ENCODE data around the gene DDX19B.

DDX19B gene

DNA sequence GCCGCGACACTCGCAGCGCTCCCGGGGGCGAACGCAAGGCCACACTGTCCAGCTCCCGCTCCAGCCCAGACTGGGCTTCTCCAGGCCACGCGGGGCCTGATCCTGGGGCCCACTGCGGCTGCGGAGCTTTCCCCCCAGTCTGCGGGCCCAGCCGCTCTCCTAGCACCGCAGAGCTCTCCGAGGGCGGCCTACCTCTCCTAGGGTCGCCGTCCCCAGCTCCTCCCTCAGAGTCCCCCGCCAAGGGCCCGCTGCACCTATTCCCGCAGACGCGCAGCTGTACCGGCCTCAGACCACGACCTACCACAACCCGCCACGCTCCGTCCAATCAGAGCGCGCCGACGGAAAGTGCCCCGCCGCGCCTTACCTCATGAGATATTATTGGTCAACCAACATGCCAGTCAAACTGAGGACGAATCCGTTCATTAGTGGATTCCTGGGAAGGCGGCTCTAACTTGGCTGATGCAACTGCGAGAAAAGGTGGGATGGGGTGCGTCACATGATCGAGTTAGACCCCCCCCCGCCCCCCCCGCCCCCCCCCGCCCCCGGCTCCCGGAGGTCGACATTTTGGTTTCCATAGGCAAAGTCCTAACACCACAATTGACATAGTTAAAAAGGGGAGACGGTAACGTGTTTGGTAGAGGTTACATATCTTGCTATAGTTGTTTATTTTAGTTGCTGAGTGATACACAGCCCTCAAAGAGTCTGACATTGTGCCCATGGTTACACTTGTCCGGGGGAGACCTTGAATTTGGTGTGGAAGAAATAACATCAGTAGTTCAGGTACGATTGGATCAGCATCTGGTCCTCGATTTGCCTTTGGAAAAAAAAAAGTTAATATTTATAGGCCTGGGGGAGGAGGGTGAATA lies 9.5 kb upstream of the DDX19B start, which contains the start of gene AARS1 (continued):
- TF ChIP-seq, protein P1, sequence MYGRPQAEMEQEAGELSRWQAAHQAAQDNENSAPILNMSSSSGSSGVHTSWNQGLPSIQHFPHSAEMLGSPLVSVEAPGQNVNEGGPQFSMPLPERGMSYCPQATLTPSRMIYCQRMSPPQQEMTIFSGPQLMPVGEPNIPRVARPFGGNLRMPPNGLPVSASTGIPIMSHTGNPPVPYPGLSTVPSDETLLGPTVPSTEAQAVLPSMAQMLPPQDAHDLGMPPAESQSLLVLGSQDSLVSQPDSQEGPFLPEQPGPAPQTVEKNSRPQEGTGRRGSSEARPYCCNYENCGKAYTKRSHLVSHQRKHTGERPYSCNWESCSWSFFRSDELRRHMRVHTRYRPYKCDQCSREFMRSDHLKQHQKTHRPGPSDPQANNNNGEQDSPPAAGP (tag by site-specific recombination; IDR thresholded peaks at IDR 0.05): 0 out of 2 replicates have a peak, but pooled peaks have one; percentile 43
- TF ChIP-seq ZNF416 (tag by site-specific recombination; IDR thresholded peaks at IDR 0.05): no peak
- TF ChIP-seq, protein P2, sequence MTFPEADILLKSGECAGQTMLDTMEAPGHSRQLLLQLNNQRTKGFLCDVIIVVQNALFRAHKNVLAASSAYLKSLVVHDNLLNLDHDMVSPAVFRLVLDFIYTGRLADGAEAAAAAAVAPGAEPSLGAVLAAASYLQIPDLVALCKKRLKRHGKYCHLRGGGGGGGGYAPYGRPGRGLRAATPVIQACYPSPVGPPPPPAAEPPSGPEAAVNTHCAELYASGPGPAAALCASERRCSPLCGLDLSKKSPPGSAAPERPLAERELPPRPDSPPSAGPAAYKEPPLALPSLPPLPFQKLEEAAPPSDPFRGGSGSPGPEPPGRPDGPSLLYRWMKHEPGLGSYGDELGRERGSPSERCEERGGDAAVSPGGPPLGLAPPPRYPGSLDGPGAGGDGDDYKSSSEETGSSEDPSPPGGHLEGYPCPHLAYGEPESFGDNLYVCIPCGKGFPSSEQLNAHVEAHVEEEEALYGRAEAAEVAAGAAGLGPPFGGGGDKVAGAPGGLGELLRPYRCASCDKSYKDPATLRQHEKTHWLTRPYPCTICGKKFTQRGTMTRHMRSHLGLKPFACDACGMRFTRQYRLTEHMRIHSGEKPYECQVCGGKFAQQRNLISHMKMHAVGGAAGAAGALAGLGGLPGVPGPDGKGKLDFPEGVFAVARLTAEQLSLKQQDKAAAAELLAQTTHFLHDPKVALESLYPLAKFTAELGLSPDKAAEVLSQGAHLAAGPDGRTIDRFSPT (tag by site-specific recombination; IDR thresholded peaks at IDR 0.05): no peak
- no peak for TF ChIP-seq HOXC10 (CRISPR knock-in tag; IDR thresholded peaks at IDR 0.05)
- 0 out of 2 replicates have a peak, but pooled peaks have one; percentile 36 for TF ChIP-seq SP7 (tag by site-specific recombination; IDR thresholded peaks at IDR 0.05)
- TF ChIP-seq, protein P3, sequence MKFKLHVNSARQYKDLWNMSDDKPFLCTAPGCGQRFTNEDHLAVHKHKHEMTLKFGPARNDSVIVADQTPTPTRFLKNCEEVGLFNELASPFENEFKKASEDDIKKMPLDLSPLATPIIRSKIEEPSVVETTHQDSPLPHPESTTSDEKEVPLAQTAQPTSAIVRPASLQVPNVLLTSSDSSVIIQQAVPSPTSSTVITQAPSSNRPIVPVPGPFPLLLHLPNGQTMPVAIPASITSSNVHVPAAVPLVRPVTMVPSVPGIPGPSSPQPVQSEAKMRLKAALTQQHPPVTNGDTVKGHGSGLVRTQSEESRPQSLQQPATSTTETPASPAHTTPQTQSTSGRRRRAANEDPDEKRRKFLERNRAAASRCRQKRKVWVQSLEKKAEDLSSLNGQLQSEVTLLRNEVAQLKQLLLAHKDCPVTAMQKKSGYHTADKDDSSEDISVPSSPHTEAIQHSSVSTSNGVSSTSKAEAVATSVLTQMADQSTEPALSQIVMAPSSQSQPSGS (tag by site-specific recombination; IDR thresholded peaks at IDR 0.05; ENCODE audit: low read depth): peak; percentile 38; the same call in 1 of the 2 replicates
- TF ChIP-seq ZNF843 (tag by site-specific recombination; IDR thresholded peaks at IDR 0.05): peak; percentile 61
- peak; percentile 55 for TF ChIP-seq ZNF629 (tag by site-specific recombination; IDR thresholded peaks at IDR 0.05)
- TF ChIP-seq ZNF561 (tag by site-specific recombination; IDR thresholded peaks at IDR 0.05; ENCODE audit: borderline replicate concordance): peak; percentile 27
- TF ChIP-seq ZBTB48 (tag by site-specific recombination; IDR thresholded peaks at IDR 0.05): 0 out of 2 replicates have a peak, but pooled peaks have one; percentile 40
- no peak for TF ChIP-seq BCL11A (tag by site-specific recombination; IDR thresholded peaks at IDR 0.05; ENCODE audit: low read depth)
- TF ChIP-seq, protein P4, sequence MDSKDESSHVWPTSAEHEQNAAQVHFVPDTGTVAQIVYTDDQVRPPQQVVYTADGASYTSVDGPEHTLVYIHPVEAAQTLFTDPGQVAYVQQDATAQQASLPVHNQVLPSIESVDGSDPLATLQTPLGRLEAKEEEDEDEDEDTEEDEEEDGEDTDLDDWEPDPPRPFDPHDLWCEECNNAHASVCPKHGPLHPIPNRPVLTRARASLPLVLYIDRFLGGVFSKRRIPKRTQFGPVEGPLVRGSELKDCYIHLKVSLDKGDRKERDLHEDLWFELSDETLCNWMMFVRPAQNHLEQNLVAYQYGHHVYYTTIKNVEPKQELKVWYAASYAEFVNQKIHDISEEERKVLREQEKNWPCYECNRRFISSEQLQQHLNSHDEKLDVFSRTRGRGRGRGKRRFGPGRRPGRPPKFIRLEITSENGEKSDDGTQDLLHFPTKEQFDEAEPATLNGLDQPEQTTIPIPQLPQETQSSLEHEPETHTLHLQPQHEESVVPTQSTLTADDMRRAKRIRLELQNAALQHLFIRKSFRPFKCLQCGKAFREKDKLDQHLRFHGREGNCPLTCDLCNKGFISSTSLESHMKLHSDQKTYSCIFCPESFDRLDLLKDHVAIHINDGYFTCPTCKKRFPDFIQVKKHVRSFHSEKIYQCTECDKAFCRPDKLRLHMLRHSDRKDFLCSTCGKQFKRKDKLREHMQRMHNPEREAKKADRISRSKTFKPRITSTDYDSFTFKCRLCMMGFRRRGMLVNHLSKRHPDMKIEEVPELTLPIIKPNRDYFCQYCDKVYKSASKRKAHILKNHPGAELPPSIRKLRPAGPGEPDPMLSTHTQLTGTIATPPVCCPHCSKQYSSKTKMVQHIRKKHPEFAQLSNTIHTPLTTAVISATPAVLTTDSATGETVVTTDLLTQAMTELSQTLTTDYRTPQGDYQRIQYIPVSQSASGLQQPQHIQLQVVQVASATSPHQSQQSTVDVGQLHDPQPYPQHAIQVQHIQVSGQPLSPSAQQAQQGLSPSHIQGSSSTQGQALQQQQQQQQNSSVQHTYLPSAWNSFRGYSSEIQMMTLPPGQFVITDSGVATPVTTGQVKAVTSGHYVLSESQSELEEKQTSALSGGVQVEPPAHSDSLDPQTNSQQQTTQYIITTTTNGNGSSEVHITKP (tag by site-specific recombination; IDR thresholded peaks at IDR 0.05): peak; percentile 78
- TF ChIP-seq OSR2 (tag by site-specific recombination; IDR thresholded peaks at IDR 0.05): no peak
- TF ChIP-seq, protein P5, sequence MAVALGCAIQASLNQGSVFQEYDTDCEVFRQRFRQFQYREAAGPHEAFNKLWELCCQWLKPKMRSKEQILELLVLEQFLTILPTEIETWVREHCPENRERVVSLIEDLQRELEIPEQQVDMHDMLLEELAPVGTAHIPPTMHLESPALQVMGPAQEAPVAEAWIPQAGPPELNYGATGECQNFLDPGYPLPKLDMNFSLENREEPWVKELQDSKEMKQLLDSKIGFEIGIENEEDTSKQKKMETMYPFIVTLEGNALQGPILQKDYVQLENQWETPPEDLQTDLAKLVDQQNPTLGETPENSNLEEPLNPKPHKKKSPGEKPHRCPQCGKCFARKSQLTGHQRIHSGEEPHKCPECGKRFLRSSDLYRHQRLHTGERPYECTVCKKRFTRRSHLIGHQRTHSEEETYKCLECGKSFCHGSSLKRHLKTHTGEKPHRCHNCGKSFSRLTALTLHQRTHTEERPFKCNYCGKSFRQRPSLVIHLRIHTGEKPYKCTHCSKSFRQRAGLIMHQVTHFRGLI (tag by site-specific recombination; IDR thresholded peaks at IDR 0.05): peak; percentile 30; the same call in 1 of the 2 replicates
- TF ChIP-seq RBAK (tag by site-specific recombination; IDR thresholded peaks at IDR 0.05): no peak
- peak; percentile 97 for TF ChIP-seq GLIS2 (tag by site-specific recombination; IDR thresholded peaks at IDR 0.05)
- TF ChIP-seq ZIC2 (tag by site-specific recombination; IDR thresholded peaks at IDR 0.05): peak; percentile 65
- TF ChIP-seq, protein P6, sequence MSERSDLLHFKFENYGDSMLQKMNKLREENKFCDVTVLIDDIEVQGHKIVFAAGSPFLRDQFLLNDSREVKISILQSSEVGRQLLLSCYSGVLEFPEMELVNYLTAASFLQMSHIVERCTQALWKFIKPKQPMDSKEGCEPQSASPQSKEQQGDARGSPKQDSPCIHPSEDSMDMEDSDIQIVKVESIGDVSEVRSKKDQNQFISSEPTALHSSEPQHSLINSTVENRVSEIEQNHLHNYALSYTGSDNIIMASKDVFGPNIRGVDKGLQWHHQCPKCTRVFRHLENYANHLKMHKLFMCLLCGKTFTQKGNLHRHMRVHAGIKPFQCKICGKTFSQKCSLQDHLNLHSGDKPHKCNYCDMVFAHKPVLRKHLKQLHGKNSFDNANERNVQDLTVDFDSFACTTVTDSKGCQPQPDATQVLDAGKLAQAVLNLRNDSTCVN (tag by site-specific recombination; optimal IDR thresholded peaks at IDR 0.05): peak; percentile 49
- no peak for TF ChIP-seq ZNF555 (tag by site-specific recombination; conservative IDR thresholded peaks at IDR 0.05)
- TF ChIP-seq, protein P7, sequence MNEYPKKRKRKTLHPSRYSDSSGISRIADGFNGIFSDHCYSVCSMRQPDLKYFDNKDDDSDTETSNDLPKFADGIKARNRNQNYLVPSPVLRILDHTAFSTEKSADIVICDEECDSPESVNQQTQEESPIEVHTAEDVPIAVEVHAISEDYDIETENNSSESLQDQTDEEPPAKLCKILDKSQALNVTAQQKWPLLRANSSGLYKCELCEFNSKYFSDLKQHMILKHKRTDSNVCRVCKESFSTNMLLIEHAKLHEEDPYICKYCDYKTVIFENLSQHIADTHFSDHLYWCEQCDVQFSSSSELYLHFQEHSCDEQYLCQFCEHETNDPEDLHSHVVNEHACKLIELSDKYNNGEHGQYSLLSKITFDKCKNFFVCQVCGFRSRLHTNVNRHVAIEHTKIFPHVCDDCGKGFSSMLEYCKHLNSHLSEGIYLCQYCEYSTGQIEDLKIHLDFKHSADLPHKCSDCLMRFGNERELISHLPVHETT (tag by site-specific recombination; IDR thresholded peaks at IDR 0.05): peak; percentile 24; the same call in 1 of the 2 replicates
- TF ChIP-seq MZF1 (tag by site-specific recombination; IDR thresholded peaks at IDR 0.05; ENCODE audit: borderline replicate concordance): 0 out of 2 replicates have a peak, but pooled peaks have one; percentile 48
- TF ChIP-seq ZFP37 (tag by site-specific recombination; IDR thresholded peaks at IDR 0.05): no peak
- TF ChIP-seq BCL11B (tag by site-specific recombination; IDR thresholded peaks at IDR 0.05; ENCODE audit: low read depth): peak; percentile 64; the same call in 1 of the 2 replicates
- peak; percentile 90 for TF ChIP-seq KLF16 (tag by site-specific recombination; IDR thresholded peaks at IDR 0.05)
- peak; percentile 55; the same call in 1 of the 2 replicates for TF ChIP-seq SP3 (tag by site-specific recombination; IDR thresholded peaks at IDR 0.05)

Data from HEK293 (cell line).